ENCODE results near the gene MRPL57.
"Not testable (repeated sequence)": the region's sequence is repeated elsewhere in the genome, so short reads cannot be mapped to it uniquely, and the experiment has no call there.

Gene MRPL57

DNA sequence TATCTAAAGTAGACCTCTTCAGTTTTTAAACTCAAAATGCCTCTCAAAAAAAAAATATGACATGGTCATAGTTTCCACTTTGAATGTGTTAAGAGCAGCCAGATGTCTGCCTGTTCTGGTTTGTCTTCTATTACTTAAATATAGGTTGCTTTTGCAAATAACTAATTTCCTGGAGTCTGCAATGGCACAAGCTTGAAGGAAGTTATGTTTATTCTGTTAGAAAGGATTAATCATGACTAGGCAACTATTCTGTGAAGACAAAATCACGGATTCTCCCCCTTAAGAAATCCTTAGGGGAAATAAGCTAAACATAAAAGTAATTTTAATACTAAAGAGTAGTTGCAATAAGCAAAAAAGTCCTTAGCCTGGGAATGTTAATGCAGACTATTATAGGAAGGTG lies 26.4 kb upstream of the MRPL57 start:
- TF ChIP-seq TAF1 (IDR thresholded peaks at IDR 0.05; ENCODE audit: borderline replicate concordance, low read depth, low read length), result no peak
- no peak for FAIRE-seq
- DNase-seq (ENCODE audit: insufficient read length), result no peak

DNA sequence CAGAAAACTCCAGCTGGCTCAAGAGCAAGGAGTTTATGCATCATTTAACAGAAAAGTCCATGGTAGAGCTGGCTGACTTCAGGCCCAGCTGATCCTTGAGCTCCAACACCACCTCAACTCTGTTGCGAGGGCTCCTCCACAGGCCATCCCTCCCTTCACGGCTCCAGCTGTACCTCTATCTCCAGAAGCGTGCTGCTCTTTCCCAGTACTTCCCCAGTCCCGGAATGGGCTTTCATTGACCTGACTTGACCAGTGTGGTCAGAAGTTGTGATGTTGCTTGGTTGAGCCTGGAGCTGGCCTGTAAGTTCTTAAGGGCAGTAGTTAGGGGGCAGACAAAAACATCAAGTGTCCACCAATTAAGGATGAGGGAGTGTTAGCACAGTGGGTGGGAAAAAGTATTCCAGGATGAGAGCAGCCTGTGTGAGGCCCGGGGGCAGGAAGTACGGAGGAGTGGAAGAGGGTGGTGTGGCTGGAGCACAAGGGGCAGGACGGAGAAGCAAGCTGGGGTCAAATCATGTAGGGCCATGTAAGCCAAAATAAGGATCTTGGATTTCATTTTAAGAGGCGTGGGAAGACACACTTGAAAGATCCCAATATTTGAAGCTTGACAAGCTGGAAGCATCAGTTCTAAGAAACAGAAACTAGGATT lies 24.1 kb upstream of the MRPL57 start:
- no peak for TF ChIP-seq POLR2A (IDR thresholded peaks at IDR 0.05; ENCODE audit: low read depth, low read length)
- no peak for TF ChIP-seq TAF1 (IDR thresholded peaks at IDR 0.05; ENCODE audit: borderline replicate concordance, low read depth, low read length)
- no peak for TF ChIP-seq POLR2AphosphoS5 (IDR thresholded peaks at IDR 0.05; ENCODE audit: low read depth, low read length)
- FAIRE-seq, result no peak

DNA sequence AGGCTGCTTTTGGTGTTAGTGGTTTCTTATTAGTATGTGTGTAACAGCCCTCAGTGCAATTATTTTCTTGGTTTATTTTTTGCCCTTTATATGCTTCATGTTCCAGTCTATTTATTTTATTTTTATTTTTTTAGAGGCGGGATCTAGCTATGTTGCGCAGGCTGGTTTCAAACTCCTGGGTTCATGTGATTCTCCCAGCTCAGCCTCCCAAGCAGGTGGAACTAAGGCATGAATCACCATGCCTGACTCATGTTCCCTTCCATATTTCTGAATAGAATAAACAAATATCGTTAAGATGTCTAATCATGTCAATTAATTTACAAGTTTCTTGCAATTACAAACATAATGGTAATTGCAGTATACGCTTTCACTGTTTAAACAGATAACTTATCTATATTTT lies 11.8 kb upstream of the MRPL57 start:
- TF ChIP-seq TAF1 (IDR thresholded peaks at IDR 0.05; ENCODE audit: borderline replicate concordance, low read depth, low read length) (no peak), POLR2AphosphoS5 (IDR thresholded peaks at IDR 0.05; ENCODE audit: low read depth, low read length) (no peak), POLR2A (IDR thresholded peaks at IDR 0.05; ENCODE audit: low read depth, low read length) (no peak)
- FAIRE-seq, result no peak
- DNase-seq (ENCODE audit: insufficient read length), result no peak

More for the DNA sequence above, 24.1 kb upstream of the MRPL57 start:
- no peak for DNase-seq (ENCODE audit: insufficient read length)

DNA sequence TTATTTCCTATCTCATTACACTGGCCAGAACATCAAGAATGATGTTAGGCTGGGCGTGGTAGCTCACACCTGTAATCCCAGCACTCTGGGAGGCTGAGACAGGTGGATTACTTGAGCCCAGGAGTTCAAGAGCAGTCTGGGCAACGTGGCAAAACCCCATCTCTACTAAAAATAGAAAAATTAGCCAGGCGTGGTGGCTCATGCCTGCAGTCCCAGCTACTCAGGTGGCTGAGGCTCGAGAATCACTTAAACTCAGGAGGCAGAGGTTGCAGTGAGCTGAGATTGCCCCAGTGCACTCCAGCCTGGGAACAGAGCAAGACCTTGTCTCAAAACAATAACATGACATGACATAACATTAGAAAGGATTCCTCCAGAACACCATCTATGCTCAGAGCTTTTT lies 10.9 kb upstream of the MRPL57 start:
- FAIRE-seq; DNase-seq (ENCODE audit: insufficient read length): not testable (repeated sequence)

DNA sequence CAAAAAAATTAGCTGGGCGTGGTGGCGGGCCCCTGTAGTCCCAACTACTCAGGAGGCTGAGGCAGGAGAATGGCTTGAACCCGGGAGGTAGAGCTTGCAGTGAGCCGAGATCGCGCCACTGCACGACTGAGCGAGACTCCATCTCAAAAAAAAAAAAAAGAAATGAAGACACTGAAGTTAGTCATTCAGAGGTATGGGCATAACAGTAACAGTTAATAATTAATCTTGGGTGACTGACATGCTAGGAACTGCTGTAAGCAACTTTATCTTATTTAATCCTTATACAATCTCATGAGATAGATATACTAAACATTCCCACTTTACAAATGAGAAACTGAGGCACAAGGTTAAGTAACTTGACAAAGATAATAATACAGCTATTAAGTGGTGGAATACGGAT lies 5.0 kb upstream of the MRPL57 start:
- no peak for FAIRE-seq
- no peak for DNase-seq (ENCODE audit: insufficient read length)
- TF ChIP-seq POLR2A (IDR thresholded peaks at IDR 0.05; ENCODE audit: low read depth, low read length), result no peak
- no peak for TF ChIP-seq POLR2AphosphoS5 (IDR thresholded peaks at IDR 0.05; ENCODE audit: low read depth, low read length)
- TF ChIP-seq TAF1 (IDR thresholded peaks at IDR 0.05; ENCODE audit: borderline replicate concordance, low read depth, low read length), result no peak

DNA sequence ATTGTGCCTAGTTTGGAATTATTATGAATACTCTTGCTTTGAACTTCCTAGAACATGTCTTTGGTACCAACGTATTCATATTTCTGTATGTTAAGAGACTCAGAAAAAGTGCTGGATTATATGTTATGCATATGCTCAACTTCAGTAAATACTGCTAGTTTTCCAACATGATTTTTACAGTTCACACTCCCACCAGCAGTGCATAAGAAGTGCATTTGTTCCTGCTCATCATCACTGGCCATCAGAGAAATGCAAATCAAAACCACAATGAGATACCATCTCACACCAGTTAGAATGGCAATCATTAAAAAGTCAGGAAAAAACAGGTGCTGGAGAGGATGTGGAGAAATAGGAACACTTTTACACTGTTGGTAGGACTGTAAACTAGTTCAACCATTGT lies 2.7 kb upstream of the MRPL57 start:
- DNase-seq (ENCODE audit: insufficient read length); FAIRE-seq: not testable (repeated sequence)

DNA sequence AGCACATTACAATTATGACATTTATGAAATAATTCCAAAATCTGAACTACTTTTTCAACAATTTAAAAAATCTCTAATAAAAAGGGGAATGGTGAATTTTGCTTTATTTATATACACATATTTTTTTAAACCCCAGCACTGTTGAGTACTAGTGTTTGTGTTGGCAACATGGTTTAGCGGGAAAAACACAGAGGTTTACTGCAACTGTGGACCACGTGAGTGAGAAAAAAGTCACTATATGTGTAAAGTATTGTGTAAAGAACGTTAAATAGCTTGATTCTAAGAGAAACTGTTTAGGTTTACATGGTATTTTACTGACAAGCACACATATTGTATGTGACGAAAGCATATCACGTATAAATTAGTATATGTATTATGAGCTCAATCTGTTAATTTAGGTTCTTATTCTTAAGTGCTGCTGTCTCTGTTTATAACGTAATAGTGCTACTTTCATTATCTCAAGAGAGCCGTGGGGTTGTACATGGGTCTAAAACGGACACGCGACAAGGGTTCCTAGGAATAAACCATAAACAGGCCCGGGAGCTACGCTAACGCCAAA lies 723 bp upstream of the MRPL57 start:
- TF ChIP-seq POLR2AphosphoS5 (IDR thresholded peaks at IDR 0.05; ENCODE audit: low read depth, low read length), result no peak
- TF ChIP-seq TAF1 (IDR thresholded peaks at IDR 0.05; ENCODE audit: borderline replicate concordance, low read depth, low read length), result no peak
- no peak for TF ChIP-seq POLR2A (IDR thresholded peaks at IDR 0.05; ENCODE audit: low read depth, low read length)
- no peak for FAIRE-seq
- no peak for DNase-seq (ENCODE audit: insufficient read length)

DNA sequence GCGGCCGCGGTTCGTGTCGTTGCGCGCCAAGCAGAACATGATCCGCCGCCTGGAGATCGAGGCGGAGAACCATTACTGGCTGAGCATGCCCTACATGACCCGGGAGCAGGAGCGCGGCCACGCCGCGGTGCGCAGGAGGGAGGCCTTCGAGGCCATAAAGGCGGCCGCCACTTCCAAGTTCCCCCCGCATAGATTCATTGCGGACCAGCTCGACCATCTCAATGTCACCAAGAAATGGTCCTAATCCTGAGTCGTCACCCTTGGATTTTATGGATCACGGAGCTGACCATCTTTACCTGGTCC lies 475 bp downstream of the MRPL57 start:
- no peak for DNase-seq (ENCODE audit: insufficient read length)
- no peak for TF ChIP-seq POLR2AphosphoS5 (IDR thresholded peaks at IDR 0.05; ENCODE audit: low read depth, low read length)
- TF ChIP-seq TAF1 (IDR thresholded peaks at IDR 0.05; ENCODE audit: borderline replicate concordance, low read depth, low read length), result no peak
- TF ChIP-seq POLR2A (IDR thresholded peaks at IDR 0.05; ENCODE audit: low read depth, low read length), result no peak
- no peak for FAIRE-seq

DNA sequence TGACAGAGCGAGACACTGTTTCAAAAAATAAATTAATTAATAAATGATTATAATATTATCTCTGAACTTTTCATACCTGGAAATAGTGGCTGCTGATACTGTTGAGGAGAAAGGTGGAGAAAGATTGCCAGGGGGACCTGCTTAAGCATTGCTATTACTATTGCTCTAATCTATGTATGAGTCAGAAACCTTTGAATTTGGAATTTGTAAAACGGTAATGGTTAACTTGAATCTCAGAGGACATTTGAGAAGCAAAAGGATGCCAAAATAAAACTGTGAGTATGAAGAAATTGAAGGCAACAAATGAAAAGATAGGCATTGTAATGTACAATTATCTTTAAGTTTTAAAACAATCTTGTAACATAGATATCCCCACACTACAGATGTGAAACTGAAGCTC lies 5.2 kb downstream of the MRPL57 start:
- TF ChIP-seq POLR2A (IDR thresholded peaks at IDR 0.05; ENCODE audit: low read depth, low read length) (no peak), TAF1 (IDR thresholded peaks at IDR 0.05; ENCODE audit: borderline replicate concordance, low read depth, low read length) (no peak), POLR2AphosphoS5 (IDR thresholded peaks at IDR 0.05; ENCODE audit: low read depth, low read length) (no peak)

DNA sequence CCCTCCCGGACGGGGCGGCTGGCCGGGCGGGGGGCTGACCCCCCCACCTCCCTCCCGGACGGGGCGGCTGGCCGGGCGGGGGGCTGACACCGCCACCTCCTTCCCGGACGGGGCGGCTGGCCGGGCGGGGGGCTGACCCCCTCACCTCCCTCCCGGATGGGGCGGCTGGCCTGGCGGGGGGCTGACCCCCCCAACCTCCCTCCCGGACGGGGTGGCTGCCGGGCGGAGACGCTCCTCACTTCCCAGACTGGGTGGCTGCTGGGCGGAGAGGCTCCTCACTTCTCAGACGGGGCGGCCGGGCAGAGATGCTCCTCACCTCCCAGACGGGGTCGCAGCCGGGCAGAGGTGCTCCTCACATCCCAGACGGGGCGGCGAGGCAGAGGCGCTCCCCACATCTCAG lies 10.0 kb downstream of the MRPL57 start:
- not testable (repeated sequence) for FAIRE-seq; DNase-seq (ENCODE audit: insufficient read length)

More for the DNA sequence above, 5.2 kb downstream of the MRPL57 start:
- DNase-seq (ENCODE audit: insufficient read length) (no peak), FAIRE-seq (no peak)

DNA sequence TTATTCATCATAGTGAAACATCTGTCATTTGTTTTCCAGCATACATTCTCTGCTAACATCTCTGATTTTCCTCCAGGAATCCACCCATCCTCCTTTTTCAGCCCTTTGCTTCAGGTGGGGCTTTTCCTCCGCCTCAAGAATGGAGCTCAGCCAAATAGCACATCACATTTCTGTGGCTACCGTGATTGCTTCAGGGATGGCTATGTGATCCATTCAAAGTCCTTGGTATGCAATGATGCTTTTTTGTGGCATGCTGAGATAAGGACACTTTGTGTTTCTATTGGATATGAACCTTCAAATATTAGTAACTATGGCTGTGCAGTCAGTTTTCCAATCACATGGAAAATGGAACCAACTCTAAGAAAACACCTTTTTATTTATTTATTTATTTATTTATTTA lies 18.3 kb downstream of the MRPL57 start:
- not testable (repeated sequence) for DNase-seq (ENCODE audit: insufficient read length)

DNA sequence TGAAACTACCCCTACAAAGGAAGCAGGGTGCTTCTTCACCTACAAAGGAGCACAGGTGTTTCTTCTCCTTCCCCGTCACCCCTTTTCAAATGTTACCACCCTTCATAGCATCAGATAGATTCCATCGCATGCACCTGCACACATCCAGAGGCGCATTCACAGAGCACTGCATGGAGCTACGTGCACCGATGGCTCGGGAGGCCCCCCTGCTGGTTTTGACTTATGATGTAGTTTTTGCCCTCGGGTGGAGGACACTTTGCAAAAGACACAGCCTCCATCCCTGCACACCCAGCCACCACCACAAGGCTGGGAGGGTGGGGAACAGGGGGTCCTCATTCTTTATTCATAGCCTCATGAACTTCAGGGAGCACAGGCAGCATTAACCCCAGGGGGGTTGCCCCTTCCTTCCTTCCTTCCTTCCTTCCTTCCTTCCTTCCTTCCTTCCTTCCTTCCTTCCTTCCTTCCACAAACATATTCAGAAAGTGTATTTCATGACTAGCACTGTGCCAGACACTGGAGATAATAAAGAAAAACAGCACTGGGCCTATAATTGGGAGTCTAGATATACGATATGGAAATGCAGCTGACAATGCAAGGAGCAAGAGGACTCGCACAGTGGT lies 21.3 kb downstream of the MRPL57 start:
- FAIRE-seq; DNase-seq (ENCODE audit: insufficient read length): not testable (repeated sequence)

More for the DNA sequence above, 18.3 kb downstream of the MRPL57 start:
- FAIRE-seq, result peak; percentile 33

DNA sequence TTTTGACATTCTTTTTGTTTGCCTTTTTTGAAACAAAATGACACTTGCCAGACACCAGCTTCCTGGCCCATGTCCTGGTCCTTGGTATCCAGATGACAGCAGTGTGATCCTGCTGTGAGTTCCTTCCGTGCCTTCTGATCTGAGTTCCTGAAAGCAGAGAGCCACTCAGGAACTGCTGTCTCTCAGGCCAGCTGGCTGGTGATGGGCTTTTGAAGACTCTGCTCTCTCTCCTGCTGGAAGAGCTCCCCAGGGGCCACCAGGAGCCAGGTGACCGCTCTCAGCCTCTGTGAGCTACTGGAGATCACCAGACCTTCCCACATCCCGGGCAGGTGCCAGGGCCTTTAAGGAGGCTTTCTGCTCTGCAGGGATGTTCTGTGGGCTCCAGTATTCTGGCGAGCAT lies 21.9 kb downstream of the MRPL57 start:
- DNase-seq (ENCODE audit: insufficient read length); FAIRE-seq: not testable (repeated sequence)

DNA sequence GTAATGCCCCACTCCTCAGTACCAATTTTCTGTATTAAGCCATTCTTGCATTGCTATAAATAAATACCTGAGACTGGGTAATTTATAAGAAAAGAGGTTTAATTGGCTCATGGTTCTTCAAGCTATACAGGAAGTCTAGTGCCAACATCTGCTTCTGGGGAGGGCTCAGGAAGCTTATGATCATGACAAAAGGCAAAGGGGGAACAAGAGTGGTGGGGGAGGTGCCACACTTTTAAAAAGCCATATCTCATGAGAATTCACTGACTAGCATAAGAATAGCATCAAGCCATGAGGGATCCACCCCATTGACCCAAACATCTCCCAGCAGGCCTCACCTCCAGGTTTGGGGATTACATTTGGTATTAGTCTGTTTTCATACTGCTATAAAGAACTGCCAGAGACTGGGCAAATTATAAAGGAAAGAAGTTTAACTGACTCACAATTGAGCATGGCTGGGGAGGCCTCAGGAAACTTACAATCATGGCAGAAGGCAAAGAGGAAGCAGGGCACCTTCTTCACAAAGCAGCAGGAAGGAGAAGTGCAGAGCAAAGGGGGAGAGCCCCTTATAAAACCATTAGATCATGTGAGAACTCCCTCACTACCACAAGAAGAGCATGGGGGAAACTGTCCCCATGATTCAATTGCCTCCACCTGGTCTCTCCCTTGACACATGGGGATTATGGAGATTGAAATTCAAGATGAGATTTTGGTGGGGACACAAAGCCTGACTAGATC lies 25.2 kb downstream of the MRPL57 start:
- not testable (repeated sequence) for FAIRE-seq

More for the DNA sequence above, 25.2 kb downstream of the MRPL57 start:
- not testable (repeated sequence) for DNase-seq (ENCODE audit: insufficient read length)

Data from GM12892 (cell line).